Adrenal gland (tissue), 5 donors: ENCODE results near the gene TARS2.

Experiments
- CTCF ChIP-seq, 6 experiments: fragments of 450-650 bp in 4 of 6; fragments of 200-600 bp in 2 of 6; sonication (generic) in 1 of 6; IDR thresholded peaks; 1 replicate in 5 of 6; 2 replicates in 1 of 6; pipeline versions ENCODE4 v1.5.1 to v1.8.0; 2016 to 2021; ENCODE audit warnings: antibody characterized with exemption in 6 of 6, mild to moderate bottlenecking in 2 of 6, moderate library complexity in 1 of 6
- POLR2A ChIP-seq, 2 donors: fragments of 450-650 bp; IDR thresholded peaks; one replicate each; pipeline ENCODE4 v1.6.1; 2017; ENCODE audit warnings: antibody characterized with exemption in 2 of 2, mild to moderate bottlenecking in 2 of 2, moderate library complexity in 1 of 2
- donor health status: DM: no; HTN: no; CAD: no.

- TF ChIP-seq CTCF (IDR thresholded peaks at IDR 0.05) (no peak), POLR2A (IDR thresholded peaks at IDR 0.05) (no peak)
Measured at GRCh38 chr1:150477733-150478132, 9.5 kb upstream of the TARS2 start.
